ENCODE measurements around the gene SRBD1.

DNA sequence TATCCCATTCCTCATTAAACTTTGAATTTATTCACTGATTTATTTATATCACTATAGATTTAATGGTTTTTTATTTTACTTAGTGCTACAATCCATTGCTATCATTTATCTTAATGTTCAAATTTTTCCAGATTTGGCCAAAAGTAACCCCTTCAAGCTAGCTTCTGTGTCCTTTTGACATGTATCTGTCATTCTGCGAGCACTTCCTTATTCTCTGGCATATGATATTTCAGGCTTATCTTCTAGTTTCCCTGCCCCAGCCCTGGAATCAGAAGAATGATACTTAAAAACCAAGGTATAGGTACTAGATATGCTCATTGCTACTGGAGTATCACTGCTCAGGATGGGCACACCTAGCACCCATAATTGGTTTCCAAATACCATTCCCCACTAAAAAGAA is 28.5 kb downstream of the SRBD1 start:
- TF ChIP-seq, protein P1, sequence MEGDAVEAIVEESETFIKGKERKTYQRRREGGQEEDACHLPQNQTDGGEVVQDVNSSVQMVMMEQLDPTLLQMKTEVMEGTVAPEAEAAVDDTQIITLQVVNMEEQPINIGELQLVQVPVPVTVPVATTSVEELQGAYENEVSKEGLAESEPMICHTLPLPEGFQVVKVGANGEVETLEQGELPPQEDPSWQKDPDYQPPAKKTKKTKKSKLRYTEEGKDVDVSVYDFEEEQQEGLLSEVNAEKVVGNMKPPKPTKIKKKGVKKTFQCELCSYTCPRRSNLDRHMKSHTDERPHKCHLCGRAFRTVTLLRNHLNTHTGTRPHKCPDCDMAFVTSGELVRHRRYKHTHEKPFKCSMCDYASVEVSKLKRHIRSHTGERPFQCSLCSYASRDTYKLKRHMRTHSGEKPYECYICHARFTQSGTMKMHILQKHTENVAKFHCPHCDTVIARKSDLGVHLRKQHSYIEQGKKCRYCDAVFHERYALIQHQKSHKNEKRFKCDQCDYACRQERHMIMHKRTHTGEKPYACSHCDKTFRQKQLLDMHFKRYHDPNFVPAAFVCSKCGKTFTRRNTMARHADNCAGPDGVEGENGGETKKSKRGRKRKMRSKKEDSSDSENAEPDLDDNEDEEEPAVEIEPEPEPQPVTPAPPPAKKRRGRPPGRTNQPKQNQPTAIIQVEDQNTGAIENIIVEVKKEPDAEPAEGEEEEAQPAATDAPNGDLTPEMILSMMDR (conservative IDR thresholded peaks at IDR 0.05; ENCODE audit: low read depth in 2 of 2) = no peak
- TF ChIP-seq POLR2AphosphoS5 (IDR thresholded peaks at IDR 0.05; ENCODE audit: low read depth) = no peak
